ENCODE data around the gene IFIT3.

DNA sequence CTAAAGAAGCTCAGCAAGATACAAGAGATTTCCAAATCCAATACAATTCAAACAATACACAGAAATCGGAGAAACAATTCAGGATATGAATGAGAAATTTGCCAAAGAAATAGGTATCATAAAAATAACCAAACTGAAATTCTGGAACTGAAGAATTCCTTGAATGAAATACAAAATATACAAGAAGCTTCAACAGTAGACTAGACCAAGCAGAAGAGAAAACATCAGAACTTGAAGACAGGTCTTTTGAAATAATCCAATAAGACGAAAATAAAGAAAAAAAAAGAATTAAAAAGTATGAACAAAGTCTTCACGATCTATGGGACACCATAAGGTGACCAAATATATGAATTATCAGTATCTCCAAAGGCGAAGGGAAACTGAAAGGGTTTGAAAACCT lies 28.8 kb upstream of the IFIT3 start:
- TF ChIP-seq, protein P1, sequence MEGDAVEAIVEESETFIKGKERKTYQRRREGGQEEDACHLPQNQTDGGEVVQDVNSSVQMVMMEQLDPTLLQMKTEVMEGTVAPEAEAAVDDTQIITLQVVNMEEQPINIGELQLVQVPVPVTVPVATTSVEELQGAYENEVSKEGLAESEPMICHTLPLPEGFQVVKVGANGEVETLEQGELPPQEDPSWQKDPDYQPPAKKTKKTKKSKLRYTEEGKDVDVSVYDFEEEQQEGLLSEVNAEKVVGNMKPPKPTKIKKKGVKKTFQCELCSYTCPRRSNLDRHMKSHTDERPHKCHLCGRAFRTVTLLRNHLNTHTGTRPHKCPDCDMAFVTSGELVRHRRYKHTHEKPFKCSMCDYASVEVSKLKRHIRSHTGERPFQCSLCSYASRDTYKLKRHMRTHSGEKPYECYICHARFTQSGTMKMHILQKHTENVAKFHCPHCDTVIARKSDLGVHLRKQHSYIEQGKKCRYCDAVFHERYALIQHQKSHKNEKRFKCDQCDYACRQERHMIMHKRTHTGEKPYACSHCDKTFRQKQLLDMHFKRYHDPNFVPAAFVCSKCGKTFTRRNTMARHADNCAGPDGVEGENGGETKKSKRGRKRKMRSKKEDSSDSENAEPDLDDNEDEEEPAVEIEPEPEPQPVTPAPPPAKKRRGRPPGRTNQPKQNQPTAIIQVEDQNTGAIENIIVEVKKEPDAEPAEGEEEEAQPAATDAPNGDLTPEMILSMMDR (IDR thresholded peaks at IDR 0.05; ENCODE audit: borderline replicate concordance, extremely low read depth, low read length, poor library complexity, severe bottlenecking): no peak
- TF ChIP-seq EZH2 (IDR thresholded peaks at IDR 0.05; ENCODE audit: borderline replicate concordance, low read depth, low read length, severe bottlenecking): no peak
